HG03558 (cell line): ENCODE results near the gene AJAP1.

Source experiments
- ATAC-seq: cut with Tn5 transposase; IDR thresholded peaks from one replicate; pipeline ENCODE4 v1.9.1; 2021; ENCODE audit warnings: moderate number of reproducible peaks; ENCODE audit not compliant: unreplicated experiment; ENCODE audit errors: extremely low read depth

The AJAP1 gene

GRCh38 chr1:4676253-4676652 is 21.8 kb downstream of the AJAP1 start:
- no peak for ATAC-seq

GRCh38 chr1:4677608-4678007 is 23.2 kb downstream of the AJAP1 start:
- no peak for ATAC-seq

- ATAC-seq: no peak
These were observed 23.8 kb downstream of the AJAP1 start for GRCh38 chr1:4678066-4678717.

GRCh38 chr1:4681026-4681425 is 26.6 kb downstream of the AJAP1 start:
- no peak for ATAC-seq

GRCh38 chr1:4682607-4683220 is 28.3 kb downstream of the AJAP1 start:
- ATAC-seq: no peak

- no peak for ATAC-seq
These were observed 29.7 kb downstream of the AJAP1 start for GRCh38 chr1:4684136-4684535.

GRCh38 chr1:4684864-4685522 is 30.6 kb downstream of the AJAP1 start:
- no peak for ATAC-seq

GRCh38 chr1:4685523-4685865 is 31.1 kb downstream of the AJAP1 start:
- ATAC-seq: no peak

- no peak for ATAC-seq
These were observed 33.5 kb downstream of the AJAP1 start for GRCh38 chr1:4687943-4688342.

- no peak for ATAC-seq
These were observed 35.0 kb downstream of the AJAP1 start for GRCh38 chr1:4689271-4689935.

- no peak for ATAC-seq
These were observed 35.7 kb downstream of the AJAP1 start for GRCh38 chr1:4689941-4690635.

GRCh38 chr1:4690951-4691675 is 36.7 kb downstream of the AJAP1 start:
- no peak for ATAC-seq

GRCh38 chr1:4691766-4692405 is 37.5 kb downstream of the AJAP1 start:
- ATAC-seq: no peak

- no peak for ATAC-seq
These were observed 38.0 kb downstream of the AJAP1 start for GRCh38 chr1:4692437-4692836.

GRCh38 chr1:4693331-4693730 is 38.9 kb downstream of the AJAP1 start:
- ATAC-seq: no peak

GRCh38 chr1:4693891-4694290 is 39.5 kb downstream of the AJAP1 start:
- no peak for ATAC-seq

- ATAC-seq: no peak
These were observed 40.1 kb downstream of the AJAP1 start for GRCh38 chr1:4694492-4694891.

GRCh38 chr1:4695241-4695640 is 40.8 kb downstream of the AJAP1 start:
- no peak for ATAC-seq

GRCh38 chr1:4696161-4696745 is 41.8 kb downstream of the AJAP1 start:
- no peak for ATAC-seq
